ENCODE data around the gene CRY2.

The CRY2 gene

DNA sequence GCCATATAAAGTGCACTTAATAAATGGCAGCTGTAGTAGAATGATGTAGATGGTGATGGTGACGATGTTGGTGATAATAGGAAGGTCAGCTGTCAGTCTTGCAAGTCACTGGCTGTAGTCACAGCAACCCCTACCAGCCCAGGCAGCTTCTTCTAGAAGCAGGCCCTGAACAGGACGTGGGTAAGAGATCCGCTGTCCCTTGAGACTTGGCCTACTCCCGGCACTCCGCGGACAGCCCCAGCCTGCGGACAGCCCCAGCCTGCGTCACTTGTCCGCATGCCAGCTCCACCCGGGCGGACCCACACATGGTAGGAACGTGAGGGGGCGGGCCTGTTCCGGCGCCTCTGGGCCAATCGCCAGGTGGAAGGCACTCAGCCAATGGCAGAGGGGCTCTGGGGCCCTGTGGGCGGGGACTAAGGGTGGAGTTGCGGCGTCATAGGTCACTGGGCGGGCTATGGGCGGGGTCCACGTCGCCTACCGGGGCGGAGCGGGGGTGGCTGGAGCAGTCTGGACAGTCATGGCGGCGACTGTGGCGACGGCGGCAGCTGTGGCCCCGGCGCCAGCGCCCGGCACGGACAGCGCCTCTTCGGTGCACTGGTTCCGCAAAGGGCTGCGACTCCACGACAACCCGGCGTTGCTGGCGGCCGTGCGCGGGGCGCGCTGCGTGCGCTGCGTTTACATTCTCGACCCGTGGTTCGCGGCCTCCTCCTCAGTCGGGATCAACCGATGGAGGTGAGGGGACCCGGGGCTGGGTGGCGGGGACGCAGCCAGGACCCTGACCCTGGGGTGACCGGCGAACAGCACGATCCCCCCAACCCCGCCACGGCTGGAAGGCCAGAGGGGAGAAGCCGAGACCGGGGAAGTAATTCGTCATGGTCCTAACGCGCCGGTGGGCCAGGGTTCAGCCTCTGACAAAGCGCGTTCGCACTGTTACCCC lies at the start of gene CRY2:
Gene CRY2, plus strand, starts transcription at position 502 of the 937 bp plus-strand sequence. Its CDS starts 16 bp downstream, at position 518.
- H3K4me3 ChIP-seq (ENCODE audit: low read length): peak within 1 kb of the TSS; percentile 78; the same call in 1 of the 2 replicates
- H3K4me1 ChIP-seq (ENCODE audit: control insufficient read depth, insufficient read depth, low read length): peaks cover 5% of the 10 kb centered on the region
- H3K36me3 ChIP-seq (ENCODE audit: control insufficient read depth, insufficient read depth, low read length): no peaks in the 10 kb centered on the region
- no CpG with 5 or more reads among the region's 75 CpGs for WGBS (ENCODE audit: insufficient coverage, insufficient read length)
- peak; percentile 86 for DNase-seq (ENCODE audit: low read depth, low spot score)
- no peak within 1 kb of the TSS for H3K27ac ChIP-seq (ENCODE audit: low read length)
- peaks cover 4% of the 10 kb centered on the region; the same call in 1 of the 2 replicates for H3K27me3 ChIP-seq (ENCODE audit: control insufficient read depth, insufficient read depth, low read length)
- no peaks in the 10 kb centered on the region for H3K9me3 ChIP-seq (ENCODE audit: control insufficient read depth, insufficient read depth, low read length)

DNA sequence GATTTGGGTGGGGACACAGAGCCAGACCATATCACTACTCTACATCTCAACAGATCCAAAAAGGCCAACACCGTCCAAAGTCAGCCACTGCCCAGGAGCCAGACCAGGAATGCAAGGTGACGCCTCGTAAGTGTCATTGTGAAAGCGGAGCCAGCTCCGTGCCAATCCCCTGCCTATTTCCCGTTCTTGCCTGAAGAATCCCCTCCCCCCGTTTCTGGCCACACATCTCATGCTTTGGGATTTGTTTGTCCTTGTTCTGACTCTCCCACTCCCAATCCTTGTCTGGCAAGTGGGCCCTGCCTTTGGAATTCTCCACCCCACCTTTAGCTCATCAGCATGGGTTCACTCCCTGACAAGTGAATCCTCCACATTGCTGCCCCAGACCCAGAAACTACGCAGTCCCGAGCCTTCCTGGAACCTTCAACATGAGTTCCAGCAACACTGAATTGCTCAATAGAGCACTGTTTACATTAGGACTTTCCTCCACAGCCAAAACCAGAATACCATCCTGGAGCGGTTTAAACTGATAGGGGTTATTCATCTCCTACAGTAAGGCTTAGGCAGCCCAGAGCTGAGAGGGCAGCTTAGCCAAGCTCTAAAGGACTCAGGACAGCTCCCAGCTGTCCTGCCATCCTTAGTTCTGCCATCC lies 48.4 kb upstream of the CRY2 start:
- DNase-seq (ENCODE audit: low read depth, low spot score): no peak
- H3K9me3 ChIP-seq (ENCODE audit: control insufficient read depth, insufficient read depth, low read length): no peaks in the 10 kb centered on the region
- WGBS (ENCODE audit: insufficient coverage, insufficient read length): no CpG with 5 or more reads among the region's 10 CpGs

DNA sequence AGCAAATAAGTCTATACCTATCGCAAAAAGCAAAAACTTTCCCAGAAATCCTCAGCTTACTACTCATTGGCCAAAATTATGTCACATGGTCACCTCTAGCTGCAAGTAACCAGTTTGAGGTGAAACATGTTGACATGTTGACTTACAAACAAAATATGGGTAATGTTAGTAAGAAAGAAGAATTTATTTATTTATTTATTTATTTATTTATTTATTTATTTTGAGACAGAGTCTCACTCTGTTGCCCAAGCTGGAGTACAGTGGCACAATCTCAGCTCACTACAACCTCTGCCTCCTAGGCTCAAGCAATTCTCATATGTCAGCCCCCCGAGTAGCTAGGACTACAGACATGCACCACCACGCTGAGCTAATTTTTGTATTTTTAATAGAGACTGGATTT lies 47.7 kb upstream of the CRY2 start:
- no peak overlapping the region for H3K27ac ChIP-seq (ENCODE audit: low read length)
- H3K4me3 ChIP-seq (ENCODE audit: low read length): no peak overlapping the region
- no peaks in the 10 kb centered on the region for H3K9me3 ChIP-seq (ENCODE audit: control insufficient read depth, insufficient read depth, low read length)
- no peaks in the 10 kb centered on the region for H3K4me1 ChIP-seq (ENCODE audit: control insufficient read depth, insufficient read depth, low read length)
- H3K27me3 ChIP-seq (ENCODE audit: control insufficient read depth, insufficient read depth, low read length): peaks cover 2% of the 10 kb centered on the region; the same call in 1 of the 2 replicates
- no peak for DNase-seq (ENCODE audit: low read depth, low spot score)
- no peaks in the 10 kb centered on the region for H3K36me3 ChIP-seq (ENCODE audit: control insufficient read depth, insufficient read depth, low read length)
- no CpG with 5 or more reads among the region's 3 CpGs for WGBS (ENCODE audit: insufficient coverage, insufficient read length)

More for the DNA sequence above, 48.4 kb upstream of the CRY2 start:
- Histone ChIP-seq H3K27me3 (ENCODE audit: control insufficient read depth, insufficient read depth, low read length) (peaks cover 2% of the 10 kb centered on the region; the same call in 1 of the 2 replicates), H3K4me1 (ENCODE audit: control insufficient read depth, insufficient read depth, low read length) (no peaks in the 10 kb centered on the region), H3K4me3 (ENCODE audit: low read length) (no peak overlapping the region), H3K36me3 (ENCODE audit: control insufficient read depth, insufficient read depth, low read length) (no peaks in the 10 kb centered on the region), H3K27ac (ENCODE audit: low read length) (no peak overlapping the region)

DNA sequence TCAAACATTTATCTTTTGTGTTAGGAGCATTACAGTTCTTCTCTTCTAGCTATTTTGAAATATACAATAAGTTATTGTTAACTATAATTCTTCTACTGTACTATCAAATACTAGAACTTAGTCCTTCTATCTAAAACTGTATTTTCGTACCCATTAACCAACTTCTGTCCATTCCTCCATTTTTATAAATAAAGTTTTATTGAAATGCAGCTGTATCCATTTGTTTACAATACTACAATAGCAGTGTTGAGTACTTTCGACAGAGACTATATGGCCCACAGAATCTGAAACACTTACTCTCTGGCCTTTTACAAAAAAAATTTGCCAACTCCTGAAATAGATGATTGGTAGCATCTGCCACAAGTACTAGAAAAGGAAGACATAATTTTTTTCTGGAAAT lies 47.0 kb upstream of the CRY2 start:
- Histone ChIP-seq H3K4me3 (ENCODE audit: low read length) (no peak overlapping the region), H3K27me3 (ENCODE audit: control insufficient read depth, insufficient read depth, low read length) (peaks cover 2% of the 10 kb centered on the region; the same call in 1 of the 2 replicates)

DNA sequence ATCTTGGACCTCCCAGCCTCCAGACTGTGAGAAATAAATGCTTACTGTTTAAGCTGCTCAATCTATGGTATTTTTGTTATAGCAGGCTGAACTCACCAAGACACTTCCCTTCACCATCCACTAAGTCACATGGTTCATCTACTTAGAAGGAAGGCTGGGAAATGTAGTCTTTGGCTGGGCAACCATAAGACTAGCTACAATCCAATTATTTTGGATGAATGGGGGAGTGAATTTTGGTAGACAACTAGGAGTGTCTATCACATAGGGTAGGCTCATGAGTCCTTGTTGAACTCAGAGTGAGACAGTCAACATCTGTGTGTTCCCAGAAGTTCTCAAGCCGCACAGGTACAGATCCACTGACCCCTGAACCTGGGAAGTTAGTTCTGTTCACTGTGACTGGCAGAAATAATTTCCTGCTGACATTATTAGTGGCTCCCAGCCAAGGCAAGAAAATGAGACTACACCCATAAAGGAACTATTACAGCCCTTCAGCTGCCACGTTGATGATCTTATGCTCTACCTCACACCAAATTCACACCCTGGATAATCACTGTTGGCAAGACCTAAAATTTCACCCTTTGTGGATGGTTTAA lies 45.5 kb upstream of the CRY2 start:
- no peak for DNase-seq (ENCODE audit: low read depth, low spot score)
- WGBS (ENCODE audit: insufficient coverage, insufficient read length): no CpG with 5 or more reads among the region's 2 CpGs
- H3K4me1 ChIP-seq (ENCODE audit: control insufficient read depth, insufficient read depth, low read length): peaks cover 6% of the 10 kb centered on the region
- H3K4me3 ChIP-seq (ENCODE audit: low read length): no peak overlapping the region
- H3K36me3 ChIP-seq (ENCODE audit: control insufficient read depth, insufficient read depth, low read length): no peaks in the 10 kb centered on the region
- no peak overlapping the region for H3K27ac ChIP-seq (ENCODE audit: low read length)
- H3K27me3 ChIP-seq (ENCODE audit: control insufficient read depth, insufficient read depth, low read length): peaks cover 2% of the 10 kb centered on the region; the same call in 1 of the 2 replicates
- no peaks in the 10 kb centered on the region for H3K9me3 ChIP-seq (ENCODE audit: control insufficient read depth, insufficient read depth, low read length)

More for the DNA sequence above, 47.0 kb upstream of the CRY2 start:
- Histone ChIP-seq H3K36me3 (ENCODE audit: control insufficient read depth, insufficient read depth, low read length) (no peaks in the 10 kb centered on the region), H3K27ac (ENCODE audit: low read length) (no peak overlapping the region), H3K9me3 (ENCODE audit: control insufficient read depth, insufficient read depth, low read length) (no peaks in the 10 kb centered on the region), H3K4me1 (ENCODE audit: control insufficient read depth, insufficient read depth, low read length) (no peaks in the 10 kb centered on the region)
- no peak for DNase-seq (ENCODE audit: low read depth, low spot score)
- WGBS (ENCODE audit: insufficient coverage, insufficient read length): no CpG with 5 or more reads among the region's 2 CpGs

DNA sequence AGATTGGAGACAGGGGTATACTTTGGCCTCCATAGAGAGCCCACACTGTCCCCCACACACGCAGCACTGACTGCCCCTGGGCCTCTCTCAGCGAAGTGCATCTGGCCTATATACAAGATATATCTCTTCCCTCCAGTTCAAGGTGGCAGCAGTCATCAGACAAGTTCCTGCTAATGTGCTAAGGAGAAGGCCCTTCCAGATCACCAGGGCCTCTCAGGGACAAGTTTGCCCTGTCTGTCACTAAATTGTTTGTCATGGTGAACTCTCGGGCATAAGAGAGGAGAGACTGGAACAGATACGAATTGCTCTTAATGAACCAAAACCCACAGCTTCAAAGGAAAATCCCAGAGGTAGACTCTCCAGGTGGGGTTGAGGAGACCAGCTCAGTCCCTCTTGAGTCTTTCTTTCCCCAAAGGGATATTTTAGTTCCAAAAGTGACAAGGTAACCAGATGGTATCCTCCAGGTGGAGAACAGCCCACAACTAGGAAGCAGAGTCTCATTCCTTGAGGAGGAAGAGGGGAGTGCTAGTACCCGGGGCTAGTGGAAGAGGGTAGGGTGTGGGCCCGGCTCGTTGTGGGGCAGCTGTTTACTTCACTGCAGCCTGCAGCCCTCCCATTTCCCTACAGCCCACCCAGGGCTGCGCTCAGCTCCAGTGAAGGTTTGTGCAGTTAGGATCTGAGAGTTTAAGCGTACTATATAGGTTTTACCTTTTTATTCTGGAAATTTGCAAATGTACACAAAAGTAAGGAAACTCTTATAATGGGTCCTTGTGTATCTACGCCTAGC lies 44.6 kb upstream of the CRY2 start:
- peaks cover 2% of the 10 kb centered on the region; the same call in 1 of the 2 replicates for H3K27me3 ChIP-seq (ENCODE audit: control insufficient read depth, insufficient read depth, low read length)
- no peak for DNase-seq (ENCODE audit: low read depth, low spot score)
- H3K9me3 ChIP-seq (ENCODE audit: control insufficient read depth, insufficient read depth, low read length): no peaks in the 10 kb centered on the region
- H3K4me1 ChIP-seq (ENCODE audit: control insufficient read depth, insufficient read depth, low read length): peaks cover 6% of the 10 kb centered on the region
- H3K4me3 ChIP-seq (ENCODE audit: low read length): no peak overlapping the region
- WGBS (ENCODE audit: insufficient coverage, insufficient read length): no CpG with 5 or more reads among the region's 10 CpGs
- H3K36me3 ChIP-seq (ENCODE audit: control insufficient read depth, insufficient read depth, low read length): no peaks in the 10 kb centered on the region
- no peak overlapping the region for H3K27ac ChIP-seq (ENCODE audit: low read length)

DNA sequence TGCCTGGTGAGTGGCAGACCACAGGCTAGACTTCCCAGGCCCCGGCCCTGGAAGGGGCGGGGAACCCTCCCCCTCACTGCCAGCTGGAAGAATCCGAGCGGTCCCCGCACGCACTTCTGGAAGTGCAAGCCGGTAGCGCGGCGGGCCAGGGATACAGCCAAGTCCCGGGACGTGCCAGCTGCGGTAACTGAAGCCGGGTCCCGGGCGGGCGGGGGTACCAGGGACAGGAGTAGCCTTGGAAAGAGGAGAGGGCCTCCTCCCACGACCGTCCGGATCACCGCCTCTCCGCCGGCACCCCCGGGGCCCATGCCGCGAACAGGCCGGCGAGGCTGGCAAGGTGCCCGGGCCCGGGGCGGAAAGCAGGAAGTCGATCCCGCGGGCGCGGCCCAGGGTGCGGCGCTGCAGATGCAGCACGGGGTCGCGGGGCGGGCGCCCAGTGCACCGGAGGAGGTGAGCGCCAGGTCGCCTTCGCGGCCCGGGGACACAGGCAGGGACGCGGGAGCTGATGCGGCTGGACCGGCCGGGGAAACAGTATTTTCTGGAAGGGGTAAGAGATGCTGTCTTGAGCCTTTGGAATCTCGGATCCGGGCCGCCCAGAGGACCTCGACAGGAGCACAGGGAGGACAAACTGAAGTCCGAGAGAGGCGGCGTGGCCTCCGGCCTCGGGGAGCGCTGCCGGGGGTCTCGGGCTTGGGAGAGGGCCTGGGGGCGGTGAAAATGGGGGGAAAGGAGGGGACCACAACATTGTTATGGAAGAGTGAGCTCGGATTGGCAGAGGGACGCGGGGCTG lies 43.1 kb upstream of the CRY2 start:
- H3K27me3 ChIP-seq (ENCODE audit: control insufficient read depth, insufficient read depth, low read length): peaks cover 2% of the 10 kb centered on the region; the same call in 1 of the 2 replicates
- H3K4me3 ChIP-seq (ENCODE audit: low read length): peak overlapping the region; percentile 57
- peaks cover 6% of the 10 kb centered on the region for H3K4me1 ChIP-seq (ENCODE audit: control insufficient read depth, insufficient read depth, low read length)
- H3K27ac ChIP-seq (ENCODE audit: low read length): no peak overlapping the region
- H3K9me3 ChIP-seq (ENCODE audit: control insufficient read depth, insufficient read depth, low read length): no peaks in the 10 kb centered on the region
- WGBS (ENCODE audit: insufficient coverage, insufficient read length): no CpG with 5 or more reads among the region's 70 CpGs
- DNase-seq (ENCODE audit: low read depth, low spot score): no peak
- no peaks in the 10 kb centered on the region for H3K36me3 ChIP-seq (ENCODE audit: control insufficient read depth, insufficient read depth, low read length)

DNA sequence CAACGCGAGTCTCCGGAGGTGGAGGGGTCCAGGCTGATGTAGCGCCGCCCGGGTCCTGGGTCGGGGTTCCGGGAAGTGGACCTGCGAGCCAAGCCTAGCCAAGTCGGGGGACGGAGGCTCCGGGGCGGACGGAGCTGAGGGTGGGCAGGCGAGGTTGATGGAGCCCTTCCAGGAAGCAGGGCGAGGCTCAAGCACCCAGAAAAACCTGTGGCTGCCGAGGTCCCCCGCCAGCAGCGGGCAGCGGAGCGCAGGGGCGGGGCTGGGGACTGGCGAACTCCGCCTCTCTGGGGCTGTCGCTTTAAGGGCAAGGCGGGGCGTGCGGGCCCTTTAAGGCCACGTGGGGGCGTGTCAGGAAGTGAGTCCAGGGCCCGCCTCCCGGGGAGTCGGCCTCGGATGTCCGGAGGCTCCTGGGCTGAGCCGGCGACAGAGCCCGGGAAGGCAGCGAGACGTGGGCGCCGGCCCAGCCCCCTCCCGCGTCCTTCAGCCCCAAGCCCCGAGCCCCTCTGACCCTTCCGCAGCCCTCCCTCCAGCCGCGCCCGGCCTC lies 42.4 kb upstream of the CRY2 start, which contains the start of gene SLC35C1:
Gene SLC35C1, plus strand, starts transcription at position 389 of the 544 bp plus-strand sequence. CDS start 653 bp downstream, outside the sequence.
- no peak within 1 kb of the TSS for H3K27ac ChIP-seq (ENCODE audit: low read length)
- no CpG with 5 or more reads among the region's 49 CpGs for WGBS (ENCODE audit: insufficient coverage, insufficient read length)
- H3K9me3 ChIP-seq (ENCODE audit: control insufficient read depth, insufficient read depth, low read length): no peaks in the 10 kb centered on the region
- no peaks in the 10 kb centered on the region for H3K36me3 ChIP-seq (ENCODE audit: control insufficient read depth, insufficient read depth, low read length)
- peaks cover 6% of the 10 kb centered on the region for H3K4me1 ChIP-seq (ENCODE audit: control insufficient read depth, insufficient read depth, low read length)
- H3K4me3 ChIP-seq (ENCODE audit: low read length): peak within 1 kb of the TSS; percentile 57
- peaks cover 2% of the 10 kb centered on the region; the same call in 1 of the 2 replicates for H3K27me3 ChIP-seq (ENCODE audit: control insufficient read depth, insufficient read depth, low read length)
- DNase-seq (ENCODE audit: low read depth, low spot score): no peak
